Pancreas (tissue), 10 donors: Measurements from ENCODE around the gene NUDT14. TPM values are rescaled to one million over a fixed set of nuclear protein-coding genes. Genes with fewer than 3 reads are reported as not detected.
A peak's percentile ranks its signal among the peaks of the same experiment; 100 is the strongest.

Experiments used
- ATAC-seq, 4 donors: fragments of 200-7000 bp; cut with Tn5 transposase; one replicate each; pipeline versions ENCODE4 v1.8.0 to v1.9.1; 2020; ENCODE audit warnings: mild to moderate bottlenecking in 4 of 4, moderate library complexity in 4 of 4
- DNase-seq, 6 donors: peaks; one replicate each; pipeline ENCODE4 v3.0.0-alpha.2; 2020
- FAIRE-seq: peaks from 2 replicates; lab custom pipeline; 2012; peaks lifted over from hg19 to GRCh38; lab: Jason Lieb, UNC
- H3K27ac ChIP-seq, 4 donors: fragments of 200-600 bp; sonication (generic); 1 replicate in 3 of 4; 2 replicates in 1 of 4; pipeline versions ENCODE4 v1.5.0 to v1.8.0; 2020
- H3K27me3 ChIP-seq, 4 donors: fragments of 200-600 bp; one replicate each; pipeline ENCODE4 v1.8.0; 2021
- H3K36me3 ChIP-seq, 3 donors: fragments of 200-600 bp; sonication (generic) in 1 of 3; one replicate each; pipeline versions ENCODE4 v1.5.0 to v1.8.0; 2020 to 2021
- H3K4me1 ChIP-seq, 3 donors: fragments of 200-600 bp; one replicate each; pipeline ENCODE4 v1.8.0; 2021
- H3K4me3 ChIP-seq, 4 donors: fragments of 200-600 bp; sonication (generic) in 2 of 4; one replicate each; pipeline versions ENCODE4 v1.5.0 to v1.8.0; 2020 to 2021
- H3K9me3 ChIP-seq, 4 donors: fragments of 200-600 bp; one replicate each; pipeline ENCODE4 v1.8.0; 2021
- whole genome bisulfite sequencing, 2 donors: extraction: QIAGEN DNeasy Blood & Tissue Kit; methylation state at CpG; one replicate each; pipeline ENCODE4 v1.1.7; 2013; 5-methylcytosine and 5-hydroxymethylcytosine counted together
- intact Hi-C, 3 donors: fragments of 100-400 bp; cut with DNase I; formaldehyde crosslinking; loops; one replicate each; pipeline versions ENCODE4 v1.11.1 to v1.14.2; 2022
- polyA plus RNA-seq, 2 donors: library from polyadenylated mRNA; stranded (reverse); fragments of 200-250 nt; gene quantifications; one replicate each; pipeline ENCODE4 v1.2.3, GENCODE V29; 2013
- total RNA-seq, 6 donors: library from RNA; stranded (reverse); fragmentation: NEBNext Ultra II Directional in 4 of 6; extraction: Animal tissue kit (Norgen Biotek cat#: 25700) in 4 of 6; gene quantifications; one replicate each; pipeline versions ENCODE4 v1.2.1 to v1.2.4, GENCODE V29; 2021 to 2023
- TF ChIP-seq, protein P1 (sequence below), 4 donors: fragments of 200-600 bp; sonication (generic) in 3 of 4; IDR thresholded peaks; one replicate each; pipeline versions ENCODE4 v1.5.0 to v1.8.0; 2021; ENCODE audit warnings: antibody characterized with exemption in 4 of 4
- donor health status: healthy with polysubstance abuse.
- donor health status: DM: no; HTN: no; CAD: no; lungs with moderate emphysema.
- donor health status: DM: no; HTN: no; CAD: no.
- donor health status: control.
- donor health status: control.
- donor health status: Bipolar disorder and iron deficiency.
- donor health status: DM: yes; HTN: yes; CAD: no.
- donor health status: DM: no; HTN: no; CAD: no.
- donor health status: DM: no; HTN: no; CAD: no.
- donor health status: DM: yes; HTN: yes; CAD: no.

Gene NUDT14
- total and polyA plus RNA-seq, 8 donors: 24.7 to 64.9 (median 32.6) TPM

DNA sequence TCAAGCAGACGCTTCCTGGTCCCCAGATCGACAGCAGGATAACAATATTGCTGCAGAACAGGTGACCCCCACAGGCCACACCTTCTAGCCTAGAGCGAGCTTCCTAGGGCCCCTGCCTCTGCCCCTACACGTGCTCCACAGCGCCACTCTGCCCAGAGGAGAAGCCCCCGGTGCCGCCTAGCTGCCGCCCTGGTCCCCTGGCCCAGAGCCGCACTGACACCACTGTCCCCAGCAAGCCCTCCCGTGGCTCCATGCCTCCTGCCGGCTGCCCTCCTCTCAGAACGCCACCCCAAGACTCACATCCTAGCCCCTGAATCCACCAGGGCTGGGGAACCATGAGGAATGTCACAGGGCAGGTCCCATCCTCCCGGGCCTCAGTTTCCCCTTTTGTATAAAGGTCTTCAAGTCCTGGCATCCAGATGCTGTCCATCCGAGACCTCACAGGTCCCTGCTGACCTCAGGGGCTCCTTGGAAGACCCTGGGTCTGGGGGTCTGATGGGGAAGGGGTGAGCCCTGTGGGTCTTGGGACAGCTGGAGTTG is 43.6 kb downstream of the NUDT14 start:
- H3K27me3 ChIP-seq: no peaks in the 10 kb centered on the region
- no peaks in the 10 kb centered on the region for H3K4me1 ChIP-seq
- no peaks in the 10 kb centered on the region for H3K36me3 ChIP-seq
- 83 to 86% methylated on average over 14 of the region's 14 CpGs for WGBS, 2 donors
- no peaks in the 10 kb centered on the region for H3K9me3 ChIP-seq
- FAIRE-seq (no peak), ATAC-seq (no peak), DNase-seq (peak in 1 of 6 donors; percentile 41)
- intact Hi-C loops: no loop called here
- TF ChIP-seq, protein P1, sequence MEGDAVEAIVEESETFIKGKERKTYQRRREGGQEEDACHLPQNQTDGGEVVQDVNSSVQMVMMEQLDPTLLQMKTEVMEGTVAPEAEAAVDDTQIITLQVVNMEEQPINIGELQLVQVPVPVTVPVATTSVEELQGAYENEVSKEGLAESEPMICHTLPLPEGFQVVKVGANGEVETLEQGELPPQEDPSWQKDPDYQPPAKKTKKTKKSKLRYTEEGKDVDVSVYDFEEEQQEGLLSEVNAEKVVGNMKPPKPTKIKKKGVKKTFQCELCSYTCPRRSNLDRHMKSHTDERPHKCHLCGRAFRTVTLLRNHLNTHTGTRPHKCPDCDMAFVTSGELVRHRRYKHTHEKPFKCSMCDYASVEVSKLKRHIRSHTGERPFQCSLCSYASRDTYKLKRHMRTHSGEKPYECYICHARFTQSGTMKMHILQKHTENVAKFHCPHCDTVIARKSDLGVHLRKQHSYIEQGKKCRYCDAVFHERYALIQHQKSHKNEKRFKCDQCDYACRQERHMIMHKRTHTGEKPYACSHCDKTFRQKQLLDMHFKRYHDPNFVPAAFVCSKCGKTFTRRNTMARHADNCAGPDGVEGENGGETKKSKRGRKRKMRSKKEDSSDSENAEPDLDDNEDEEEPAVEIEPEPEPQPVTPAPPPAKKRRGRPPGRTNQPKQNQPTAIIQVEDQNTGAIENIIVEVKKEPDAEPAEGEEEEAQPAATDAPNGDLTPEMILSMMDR (IDR thresholded peaks at IDR 0.05): no peak
- H3K27ac ChIP-seq: no peak overlapping the region
- no peak overlapping the region for H3K4me3 ChIP-seq

DNA sequence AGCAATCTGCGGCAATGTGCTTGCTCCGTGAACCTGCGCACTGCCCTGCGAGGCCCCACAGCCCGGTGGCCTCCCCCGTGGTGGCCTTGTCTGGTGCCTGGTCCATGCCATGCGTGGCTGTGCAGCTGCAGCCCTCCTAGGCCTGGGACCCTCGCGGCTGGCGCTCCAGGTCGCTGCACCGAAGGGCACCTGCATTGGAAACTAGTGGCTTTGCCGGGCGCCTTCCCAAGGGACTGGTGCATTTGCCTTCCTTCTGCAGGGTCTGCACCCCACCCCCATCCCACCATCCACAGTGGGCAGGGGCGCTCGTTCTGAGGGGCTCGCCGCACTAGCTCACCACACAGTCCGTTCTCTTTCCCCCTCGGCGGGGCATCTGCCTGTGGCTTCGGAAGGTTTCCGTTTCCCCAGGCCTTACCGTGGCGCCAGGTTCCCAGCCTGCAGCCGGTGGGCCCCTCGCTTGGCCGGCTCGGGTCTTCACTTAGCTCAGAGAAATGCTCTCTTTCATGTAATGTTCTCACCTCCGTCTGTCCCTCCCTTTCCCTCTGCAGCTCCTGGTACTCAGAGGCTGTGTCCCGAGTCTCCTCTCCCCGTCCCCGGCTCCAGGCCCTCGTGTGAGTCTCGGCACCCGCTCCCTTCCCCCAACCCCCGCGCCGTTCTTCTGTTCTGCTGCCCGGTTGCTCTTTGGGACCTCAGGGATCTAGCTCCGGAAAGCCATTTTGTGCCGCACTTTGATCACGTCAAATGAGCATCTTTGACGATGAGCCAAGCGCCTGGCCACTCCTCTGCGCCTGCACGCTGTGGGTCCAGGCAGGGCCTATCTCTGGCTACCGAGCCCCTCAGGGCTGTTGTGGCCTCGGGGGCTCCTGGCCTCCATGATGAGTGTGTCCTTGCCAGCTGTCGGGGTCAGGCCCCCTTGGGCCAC is 44.5 kb downstream of the NUDT14 start:
- H3K36me3 ChIP-seq: no peaks in the 10 kb centered on the region
- FAIRE-seq: no peak
- H3K4me3 ChIP-seq: no peak overlapping the region
- no peak overlapping the region for H3K27ac ChIP-seq
- WGBS, 2 donors: 84 to 86% methylated on average over 50 of the region's 50 CpGs
- no peaks in the 10 kb centered on the region for H3K4me1 ChIP-seq
- H3K27me3 ChIP-seq: no peaks in the 10 kb centered on the region
- DNase-seq: peak in 3 of 6 donors; percentile 5 to 66 (median 49)
- intact Hi-C loops: no loop called here
- TF ChIP-seq, protein P1 (IDR thresholded peaks at IDR 0.05): no peak
- H3K9me3 ChIP-seq: no peaks in the 10 kb centered on the region
- no peak for ATAC-seq

DNA sequence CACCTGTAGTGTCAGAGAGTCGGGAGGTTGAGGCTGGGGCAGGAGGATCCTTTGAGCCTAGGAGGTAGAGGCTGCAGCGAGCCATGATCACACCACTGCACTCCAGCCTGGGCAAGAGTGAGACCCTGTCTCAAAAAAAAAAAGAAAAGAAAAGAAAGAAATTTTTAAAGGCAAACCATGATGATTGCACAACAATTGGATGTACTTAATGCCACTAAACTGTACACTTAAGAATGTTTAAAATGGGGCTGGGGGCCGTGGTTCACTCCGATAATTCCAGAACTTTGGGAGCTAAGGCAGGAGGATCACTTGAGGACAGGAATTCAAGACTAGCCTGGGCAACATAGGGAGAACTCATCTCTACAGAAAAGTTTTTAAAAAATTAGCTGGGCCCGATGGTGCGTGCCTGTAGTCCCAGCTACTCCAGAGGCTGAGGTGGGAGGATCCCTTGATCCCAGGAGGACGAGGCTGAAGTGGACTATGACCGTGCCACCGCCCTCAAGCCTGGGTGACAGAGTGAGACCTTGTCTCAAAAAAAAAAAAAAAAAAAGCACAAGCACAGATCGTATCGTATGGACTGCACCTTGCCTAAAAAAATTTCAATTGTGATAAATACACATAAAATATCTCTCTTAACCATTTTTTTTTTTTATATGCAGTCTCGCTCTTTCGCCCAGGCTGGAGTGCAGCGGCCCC is 45.3 kb downstream of the NUDT14 start:
- FAIRE-seq (no peak), ATAC-seq (no peak), DNase-seq (peak in 2 of 6 donors; percentile 7 to 10)
- Histone ChIP-seq H3K27me3 (no peaks in the 10 kb centered on the region), H3K36me3 (no peaks in the 10 kb centered on the region), H3K4me3 (no peak overlapping the region), H3K27ac (no peak overlapping the region), H3K9me3 (no peaks in the 10 kb centered on the region), H3K4me1 (no peaks in the 10 kb centered on the region)
- intact Hi-C loops: no loop called here
- TF ChIP-seq, protein P1 (IDR thresholded peaks at IDR 0.05): no peak
- WGBS, 2 donors: 88 to 92% methylated on average over 14 of the region's 14 CpGs

DNA sequence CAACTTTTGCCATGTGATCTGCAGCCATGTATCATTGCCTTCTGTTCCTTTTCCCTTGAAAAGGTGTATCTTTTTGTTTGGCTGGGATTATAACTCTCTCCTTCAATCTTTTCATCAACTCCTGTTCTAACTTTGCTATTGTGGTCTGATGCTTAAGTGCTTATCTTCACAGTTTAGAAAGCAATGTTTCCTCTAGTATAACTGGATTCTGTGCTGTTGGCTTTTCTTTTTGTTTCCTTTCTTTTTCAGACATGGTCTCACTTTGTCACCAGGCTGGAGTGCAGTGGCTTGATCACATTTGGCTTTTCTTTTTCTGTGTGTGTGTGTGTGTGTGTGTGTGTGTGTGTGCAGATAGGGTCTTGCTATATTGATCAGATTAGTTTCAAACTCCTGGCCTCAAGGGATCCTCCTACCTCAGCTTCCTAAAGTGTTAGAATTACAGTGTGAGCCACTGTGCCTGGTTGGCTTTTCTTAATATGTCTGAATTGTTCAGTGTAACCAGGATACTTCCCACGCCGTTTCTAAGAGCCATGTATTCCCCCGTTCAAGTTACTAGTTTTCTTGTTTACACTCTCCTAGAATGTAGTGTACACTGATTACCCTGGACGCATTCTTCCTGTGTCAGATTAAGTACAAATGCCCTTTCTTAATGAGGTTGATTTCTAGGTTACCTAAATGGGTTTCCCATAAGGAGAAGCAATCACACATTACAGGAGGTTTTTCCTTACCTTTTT is 48.0 kb downstream of the NUDT14 start:
- Histone ChIP-seq H3K4me3 (no peak overlapping the region), H3K27ac (peak overlapping the region in 1 of 4 donors; percentile 60), H3K9me3 (no peaks in the 10 kb centered on the region), H3K36me3 (no peaks in the 10 kb centered on the region), H3K27me3 (no peaks in the 10 kb centered on the region), H3K4me1 (no peaks in the 10 kb centered on the region)
- no peak for FAIRE-seq
- TF ChIP-seq, protein P1 (IDR thresholded peaks at IDR 0.05): no peak
- no peak for ATAC-seq
- 19 to 35% methylated on average over 4 of the region's 4 CpGs for WGBS, 2 donors
- DNase-seq: peak in 1 of 6 donors; percentile 3
- intact Hi-C loops: no loop called here
